Duodenal mucosa (tissue), 2 donors: ENCODE measurements around the gene FBXW12.
"Not testable (repeated sequence)": the region's sequence is repeated elsewhere in the genome, so short reads cannot be mapped to it uniquely, and the experiment has no call there.

Experiments
- H3K27ac ChIP-seq: one replicate; pipeline ENCODE4 v1.7.0; 2013; ENCODE audit warnings: low read depth, low read length
- H3K27me3 ChIP-seq, 2 donors: one replicate each; pipeline ENCODE4 v1.7.0; 2013; ENCODE audit warnings: low read length in 2 of 2, control low read depth in 1 of 2; ENCODE audit not compliant: insufficient read depth in 2 of 2, control insufficient read depth in 1 of 2
- H3K36me3 ChIP-seq, 2 donors: one replicate each; pipeline ENCODE4 v1.7.0; 2013; ENCODE audit warnings: low read length in 2 of 2, control low read depth in 1 of 2; ENCODE audit not compliant: insufficient read depth in 2 of 2, control insufficient read depth in 1 of 2
- H3K4me1 ChIP-seq, 2 donors: one replicate each; pipeline ENCODE4 v1.7.0; 2013; ENCODE audit warnings: low read length in 2 of 2, control low read depth in 1 of 2; ENCODE audit not compliant: insufficient read depth in 2 of 2, control insufficient read depth in 1 of 2
- H3K4me3 ChIP-seq, 2 donors: one replicate each; pipeline ENCODE4 v1.7.0; 2013; ENCODE audit warnings: low read length in 2 of 2, low read depth in 1 of 2
- H3K9ac ChIP-seq, 2 donors: one replicate each; pipeline ENCODE4 v1.7.0; 2013; ENCODE audit warnings: low read length in 2 of 2, low read depth in 1 of 2
- H3K9me3 ChIP-seq, 2 donors: one replicate each; pipeline ENCODE4 v1.7.0; 2013; ENCODE audit warnings: low read length in 2 of 2, control low read depth in 1 of 2; ENCODE audit not compliant: control insufficient read depth in 1 of 2

Gene FBXW12, protein sequence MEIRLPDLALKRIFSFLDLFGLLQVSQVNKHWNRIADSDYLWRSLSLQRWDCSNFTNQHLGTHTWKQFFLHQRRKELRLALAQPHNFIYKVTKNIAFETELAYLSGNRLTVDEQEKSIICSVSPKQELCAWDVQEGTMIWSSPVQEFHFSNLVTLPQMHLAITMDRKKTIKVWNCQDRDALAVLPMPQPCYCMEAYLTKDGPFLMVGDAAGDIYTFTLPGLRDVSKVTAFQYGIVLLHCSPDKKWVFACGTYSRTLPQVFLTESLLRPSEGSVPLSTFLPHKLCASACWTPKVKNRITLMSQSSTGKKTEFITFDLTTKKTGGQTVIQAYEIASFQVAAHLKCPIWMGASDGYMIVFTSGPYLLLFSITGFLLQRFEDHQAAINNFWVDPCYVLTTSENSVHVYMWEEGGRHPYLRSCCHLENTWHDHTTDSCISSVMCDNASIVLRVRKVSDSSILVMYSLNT

DNA sequence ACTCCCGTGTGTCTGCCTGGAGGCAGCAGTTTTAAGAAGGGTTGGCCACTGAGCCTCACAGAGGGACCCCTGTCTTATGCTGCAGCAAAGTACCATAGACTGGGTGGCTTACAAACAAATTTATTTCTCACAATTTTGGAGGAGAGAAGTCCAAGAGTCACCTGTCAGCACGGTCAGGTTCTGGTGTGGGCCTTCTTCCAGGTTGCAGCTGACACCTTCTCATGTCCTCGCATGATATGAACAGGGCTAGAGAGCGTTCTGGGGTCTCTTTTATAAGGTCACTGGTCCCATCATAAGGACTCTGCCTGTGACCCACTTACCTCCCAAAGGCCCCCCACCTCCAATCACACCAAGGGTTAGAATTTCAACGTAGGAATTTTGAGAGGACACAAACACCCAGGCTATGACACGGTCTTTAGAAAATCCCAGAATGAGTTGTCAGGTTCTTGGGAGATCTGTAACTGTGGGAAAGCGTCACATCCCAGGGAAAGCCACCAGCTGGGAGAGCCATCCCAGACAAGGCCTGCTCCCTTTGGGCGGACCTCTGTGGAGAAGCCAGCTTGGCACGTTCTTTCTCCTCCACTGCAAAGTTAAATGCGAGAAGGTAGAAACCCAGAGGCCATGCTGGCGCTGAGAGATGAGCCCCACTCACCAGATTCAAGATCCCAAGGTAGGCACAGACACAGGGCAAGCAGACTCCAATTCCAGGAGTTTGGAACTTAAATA, at the start of gene FBXW12:
Gene FBXW12, plus strand, starts transcription at position 569 of the 726 bp plus-strand sequence. CDS start 549 bp downstream, outside the sequence.
- H3K27me3 ChIP-seq, result no peaks in the 10 kb centered on the region
- H3K27ac ChIP-seq, result no peak within 1 kb of the TSS
- H3K4me3 ChIP-seq, result no peak within 1 kb of the TSS
- no peak within 1 kb of the TSS for H3K9ac ChIP-seq
- no peaks in the 10 kb centered on the region for H3K4me1 ChIP-seq
- H3K36me3 ChIP-seq, result no peaks in the 10 kb centered on the region
- H3K9me3 ChIP-seq, result no peaks in the 10 kb centered on the region

DNA sequence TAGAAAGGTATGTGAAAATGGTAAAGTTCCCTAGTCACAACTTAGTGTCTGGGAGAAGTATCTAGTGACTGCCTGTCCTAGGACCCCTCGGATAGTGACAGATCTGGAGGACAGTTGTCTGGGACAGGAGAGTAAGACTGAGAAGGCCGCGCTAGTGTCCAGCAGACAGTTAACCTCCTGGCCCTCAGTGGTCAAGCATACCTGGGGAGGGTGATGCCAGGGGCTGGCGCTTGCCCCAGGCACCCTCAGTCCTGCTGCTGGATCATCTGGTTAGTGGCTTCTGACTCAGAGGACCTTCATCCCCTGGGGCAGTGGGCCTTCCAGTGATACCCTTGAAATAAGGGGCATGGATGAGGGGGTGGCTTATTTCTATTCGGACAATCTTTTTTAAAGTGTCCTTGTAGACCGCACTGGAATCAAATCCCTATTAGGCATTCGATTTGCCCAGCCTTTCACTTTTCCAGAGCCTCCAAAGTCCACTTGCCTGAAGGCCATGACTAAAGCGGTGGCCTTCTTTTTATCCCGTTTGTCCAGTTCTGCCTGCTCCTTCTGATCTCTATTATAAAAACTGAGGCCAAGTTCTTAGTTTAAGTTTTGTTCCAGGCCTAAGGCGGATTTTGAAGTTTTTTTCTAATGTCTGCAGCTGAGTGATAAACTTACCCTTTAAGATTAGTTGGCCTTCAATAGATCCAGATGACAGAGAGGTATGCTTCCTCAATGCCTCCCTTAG, 40.1 kb upstream of the FBXW12 start:
- not testable (repeated sequence) for H3K27ac ChIP-seq, H3K27me3 ChIP-seq

DNA sequence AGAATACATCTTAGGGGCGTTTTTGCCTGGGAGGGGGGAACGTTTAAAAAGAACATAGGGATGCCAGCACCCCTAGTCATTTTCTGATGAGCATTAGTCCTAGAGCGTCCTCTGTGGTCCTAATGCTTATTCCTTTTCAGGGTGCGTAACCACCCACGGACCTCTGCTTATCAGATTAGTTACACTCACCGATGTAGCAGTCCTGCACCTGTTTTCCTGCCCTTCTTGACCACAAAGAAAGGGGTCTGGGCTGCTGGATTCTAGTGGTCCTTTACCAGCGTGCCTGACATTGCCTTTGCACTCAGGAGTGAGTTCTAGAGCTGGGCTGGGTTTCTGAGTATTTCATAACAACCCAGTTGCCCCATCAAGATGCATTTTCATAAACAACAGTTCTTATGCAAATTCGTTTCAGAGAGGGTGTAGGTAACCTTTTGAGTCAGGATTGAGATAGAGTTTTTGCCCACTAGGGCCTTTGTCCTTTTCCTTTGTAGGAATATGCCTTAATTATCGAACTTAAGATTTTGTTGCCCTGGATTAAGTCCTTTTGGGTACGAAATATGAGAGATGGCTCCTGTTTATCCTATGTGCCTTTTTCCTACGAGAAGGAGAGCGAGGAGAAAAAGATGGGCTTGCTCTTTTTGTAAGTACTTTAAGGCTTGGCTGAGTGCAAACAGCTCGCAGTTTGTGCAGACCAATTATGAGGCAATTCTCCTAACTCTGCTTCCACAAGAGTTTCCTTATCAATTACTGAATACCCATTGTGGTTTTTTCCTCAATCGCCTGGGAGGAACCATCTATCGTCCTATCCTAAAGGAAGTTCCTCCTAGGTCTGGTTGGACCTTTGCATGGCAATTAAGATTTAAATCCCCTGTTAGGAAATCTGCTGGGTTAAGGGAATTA, 38.4 kb upstream of the FBXW12 start, which contains the start of gene SPINK8:
Gene SPINK8, minus strand, starts transcription at position 316 of the 900 bp plus-strand sequence. CDS start 5,320 bp downstream, outside the sequence.
- H3K9ac ChIP-seq, H3K4me1 ChIP-seq, H3K27ac ChIP-seq, H3K27me3 ChIP-seq, H3K9me3 ChIP-seq, H3K4me3 ChIP-seq, H3K36me3 ChIP-seq: not testable (repeated sequence)

More for the DNA sequence above, 40.1 kb upstream of the FBXW12 start:
- not testable (repeated sequence) for H3K36me3 ChIP-seq, H3K9me3 ChIP-seq, H3K4me1 ChIP-seq, H3K9ac ChIP-seq, H3K4me3 ChIP-seq

DNA sequence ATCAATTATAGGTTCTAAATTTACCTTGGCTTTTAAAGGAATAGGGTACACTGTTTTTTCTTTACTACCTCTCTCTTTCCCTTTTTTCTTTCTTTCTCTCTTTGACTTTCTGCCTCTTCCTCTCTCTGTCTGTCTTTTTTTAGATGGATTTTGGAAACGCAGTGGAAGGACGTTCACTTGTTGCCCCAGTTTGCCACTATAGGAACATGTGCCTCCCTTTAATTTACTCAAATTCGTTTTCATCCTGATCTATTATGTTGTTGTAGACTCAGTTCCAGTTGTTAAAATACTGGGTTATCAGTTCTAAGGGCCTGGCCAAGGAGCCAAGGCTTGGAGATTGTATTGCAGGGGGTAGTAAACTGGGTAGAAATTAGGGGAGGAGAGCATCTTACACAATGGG, 37.4 kb upstream of the FBXW12 start:
- Histone ChIP-seq H3K36me3 (no peaks in the 10 kb centered on the region), H3K27ac (no peak overlapping the region)

DNA sequence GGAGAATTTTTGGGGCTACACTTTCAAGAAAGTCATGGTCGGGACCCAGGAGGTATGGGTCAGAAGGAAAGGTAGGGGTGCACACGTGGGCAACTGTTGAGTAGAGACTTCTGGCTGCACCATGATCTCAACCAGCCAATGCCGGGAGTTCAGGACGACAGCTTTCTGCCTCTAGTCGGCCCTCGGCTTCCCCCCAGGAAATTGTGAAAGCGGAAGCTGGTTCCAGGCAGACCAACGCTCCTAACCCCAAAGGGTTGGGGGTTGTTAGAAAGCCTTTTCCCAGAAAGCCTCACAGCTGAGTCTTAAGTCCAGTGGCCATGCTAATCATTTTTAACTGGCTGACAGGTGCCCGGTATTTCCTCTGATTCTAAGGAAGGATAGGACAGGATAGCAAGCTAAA, 36.7 kb upstream of the FBXW12 start:
- not testable (repeated sequence) for H3K4me3 ChIP-seq, H3K27me3 ChIP-seq, H3K4me1 ChIP-seq, H3K9me3 ChIP-seq, H3K27ac ChIP-seq, H3K9ac ChIP-seq, H3K36me3 ChIP-seq

More for the DNA sequence above, 37.4 kb upstream of the FBXW12 start:
- Histone ChIP-seq H3K27me3 (no peaks in the 10 kb centered on the region), H3K9me3 (no peaks in the 10 kb centered on the region), H3K9ac (no peak overlapping the region), H3K4me1 (no peaks in the 10 kb centered on the region), H3K4me3 (no peak overlapping the region)

DNA sequence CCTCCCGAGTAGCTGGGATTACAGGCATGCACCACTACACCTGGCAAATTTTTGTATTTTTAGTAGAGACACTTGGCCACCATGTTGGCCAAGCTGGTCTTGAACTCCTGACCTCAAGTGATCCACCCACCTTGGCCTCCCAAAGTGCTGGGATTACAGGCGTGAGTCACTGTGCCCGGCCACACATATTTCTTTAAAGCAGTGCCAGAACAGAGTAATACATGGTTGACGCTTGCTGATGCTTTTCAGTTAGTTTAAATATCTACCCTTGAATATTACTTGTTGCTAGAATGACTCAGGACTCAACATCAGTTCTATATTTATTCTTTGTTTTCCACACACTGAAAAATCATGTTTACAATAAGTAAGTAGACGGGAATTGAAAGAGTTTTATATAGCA, 34.5 kb upstream of the FBXW12 start:
- not testable (repeated sequence) for H3K4me3 ChIP-seq, H3K9ac ChIP-seq, H3K9me3 ChIP-seq, H3K4me1 ChIP-seq, H3K27ac ChIP-seq, H3K36me3 ChIP-seq, H3K27me3 ChIP-seq

DNA sequence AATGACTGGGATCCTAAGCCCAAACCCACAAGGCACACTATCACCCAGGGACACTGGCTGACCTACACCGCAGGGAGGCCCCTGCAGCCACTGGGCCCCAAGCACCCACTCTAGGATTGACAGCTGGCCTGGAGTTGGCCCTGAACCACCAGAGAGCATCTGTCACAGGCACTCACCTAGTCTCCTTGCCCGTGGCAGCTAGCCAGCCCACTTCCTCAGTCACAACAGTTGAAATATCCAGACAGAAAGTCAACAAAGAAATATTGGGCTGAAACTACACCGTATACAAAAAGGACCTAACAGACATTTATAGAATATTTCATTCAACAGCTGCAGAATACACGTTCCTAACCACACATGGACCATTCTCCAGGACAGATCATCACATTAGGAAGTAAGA, 33.4 kb upstream of the FBXW12 start:
- no peak overlapping the region for H3K27ac ChIP-seq
- no peaks in the 10 kb centered on the region for H3K9me3 ChIP-seq
- H3K9ac ChIP-seq, result no peak overlapping the region
- no peaks in the 10 kb centered on the region for H3K36me3 ChIP-seq
- no peaks in the 10 kb centered on the region for H3K27me3 ChIP-seq
- no peaks in the 10 kb centered on the region for H3K4me1 ChIP-seq
- H3K4me3 ChIP-seq, result no peak overlapping the region

DNA sequence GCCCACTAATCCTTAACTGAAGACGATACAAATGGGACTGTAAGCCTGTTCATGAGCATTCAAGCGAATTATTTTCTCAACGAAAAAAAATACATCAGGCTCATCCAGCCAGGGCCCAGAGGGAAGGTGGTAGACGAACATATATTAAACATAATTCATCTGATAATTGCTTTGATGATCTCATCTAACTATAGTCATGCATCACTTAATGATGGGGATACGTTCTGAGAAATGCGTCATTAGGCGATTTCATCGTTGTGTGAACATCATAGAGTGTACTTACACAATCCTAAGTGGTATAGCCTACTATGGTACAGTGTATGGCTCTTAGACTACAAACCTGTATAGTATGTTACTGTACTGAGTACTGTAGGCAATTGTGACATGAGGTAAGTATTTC, 28.6 kb upstream of the FBXW12 start:
- Histone ChIP-seq H3K9me3 (no peaks in the 10 kb centered on the region), H3K4me1 (no peaks in the 10 kb centered on the region), H3K9ac (no peak overlapping the region), H3K36me3 (no peaks in the 10 kb centered on the region), H3K27ac (no peak overlapping the region), H3K4me3 (no peak overlapping the region), H3K27me3 (no peaks in the 10 kb centered on the region)

DNA sequence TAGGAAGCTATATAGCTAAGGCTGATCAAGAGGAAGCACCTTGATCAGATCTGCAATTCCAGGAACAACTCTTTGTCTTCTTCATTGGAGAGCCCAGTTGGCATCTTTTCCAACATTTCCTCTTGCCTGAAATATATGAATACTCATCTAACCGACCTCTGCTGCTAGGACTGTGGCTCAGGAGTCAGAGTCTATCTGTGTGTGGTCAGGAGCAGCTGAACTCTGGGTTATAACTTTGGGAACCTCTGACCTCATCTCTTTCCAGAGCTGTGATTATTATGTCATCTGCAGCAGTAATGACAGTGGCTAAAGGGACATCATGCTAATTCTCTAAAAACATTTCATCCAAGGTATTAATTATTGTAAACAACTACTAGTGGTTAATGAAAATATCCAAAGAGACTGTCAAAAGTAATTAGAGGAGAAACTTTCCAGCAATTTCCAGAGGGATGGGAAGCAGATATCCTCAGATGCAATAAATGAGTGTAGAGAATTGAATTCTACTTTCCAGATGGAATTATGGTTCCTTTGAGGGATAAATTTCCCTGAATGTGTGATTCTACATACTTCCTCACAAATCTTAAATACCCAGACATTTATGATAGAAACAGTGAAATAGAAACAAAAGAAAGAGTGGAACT, 27.0 kb upstream of the FBXW12 start:
- no peaks in the 10 kb centered on the region for H3K9me3 ChIP-seq
- H3K27ac ChIP-seq, result no peak overlapping the region
- H3K9ac ChIP-seq, result no peak overlapping the region
- H3K36me3 ChIP-seq, result no peaks in the 10 kb centered on the region
- no peaks in the 10 kb centered on the region for H3K27me3 ChIP-seq
- no peaks in the 10 kb centered on the region for H3K4me1 ChIP-seq
- H3K4me3 ChIP-seq, result no peak overlapping the region
